ENCODE data around the gene FSHR. TPM values are rescaled to one million over a fixed set of nuclear protein-coding genes. Genes with fewer than 3 reads are reported as not detected.

FSHR gene
- total and polyA plus RNA-seq, 8 donors, result not detected

DNA sequence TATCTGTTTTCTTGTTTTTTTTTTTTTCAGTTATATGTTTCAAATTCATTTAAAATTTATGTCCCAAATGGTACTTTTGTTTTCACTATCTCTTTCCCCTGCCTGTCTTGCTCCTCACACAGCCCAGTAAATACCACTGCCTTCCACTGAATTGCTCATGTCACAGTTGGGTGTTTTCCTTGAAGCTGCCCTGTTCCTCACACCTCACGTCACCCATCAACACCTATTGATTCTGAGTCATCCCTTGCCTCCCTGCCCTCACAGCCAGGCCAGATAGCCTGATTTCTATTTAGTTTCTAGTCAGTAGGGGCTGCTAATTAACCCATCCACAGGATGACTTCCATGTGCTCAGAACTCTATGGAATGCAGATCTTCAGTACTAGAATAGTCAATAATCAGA is 25.3 kb downstream of the FSHR start:
- Histone ChIP-seq H3K27ac (no peak overlapping the region), H3K4me3 (no peak overlapping the region), H3K36me3 (no peaks in the 10 kb centered on the region), H3K4me1 (no peaks in the 10 kb centered on the region), H3K9me3 (no peaks in the 10 kb centered on the region), H3K27me3 (no peaks in the 10 kb centered on the region)
- WGBS, 2 donors, result 27 to 49% methylated on average over 1 of the region's 1 CpG
- FAIRE-seq (no peak), DNase-seq (no peak), ATAC-seq (no peak)
- intact Hi-C loops (cut with DNase I), result no loop called here
- TF ChIP-seq, protein P1, sequence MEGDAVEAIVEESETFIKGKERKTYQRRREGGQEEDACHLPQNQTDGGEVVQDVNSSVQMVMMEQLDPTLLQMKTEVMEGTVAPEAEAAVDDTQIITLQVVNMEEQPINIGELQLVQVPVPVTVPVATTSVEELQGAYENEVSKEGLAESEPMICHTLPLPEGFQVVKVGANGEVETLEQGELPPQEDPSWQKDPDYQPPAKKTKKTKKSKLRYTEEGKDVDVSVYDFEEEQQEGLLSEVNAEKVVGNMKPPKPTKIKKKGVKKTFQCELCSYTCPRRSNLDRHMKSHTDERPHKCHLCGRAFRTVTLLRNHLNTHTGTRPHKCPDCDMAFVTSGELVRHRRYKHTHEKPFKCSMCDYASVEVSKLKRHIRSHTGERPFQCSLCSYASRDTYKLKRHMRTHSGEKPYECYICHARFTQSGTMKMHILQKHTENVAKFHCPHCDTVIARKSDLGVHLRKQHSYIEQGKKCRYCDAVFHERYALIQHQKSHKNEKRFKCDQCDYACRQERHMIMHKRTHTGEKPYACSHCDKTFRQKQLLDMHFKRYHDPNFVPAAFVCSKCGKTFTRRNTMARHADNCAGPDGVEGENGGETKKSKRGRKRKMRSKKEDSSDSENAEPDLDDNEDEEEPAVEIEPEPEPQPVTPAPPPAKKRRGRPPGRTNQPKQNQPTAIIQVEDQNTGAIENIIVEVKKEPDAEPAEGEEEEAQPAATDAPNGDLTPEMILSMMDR (IDR thresholded peaks at IDR 0.05), result no peak

DNA sequence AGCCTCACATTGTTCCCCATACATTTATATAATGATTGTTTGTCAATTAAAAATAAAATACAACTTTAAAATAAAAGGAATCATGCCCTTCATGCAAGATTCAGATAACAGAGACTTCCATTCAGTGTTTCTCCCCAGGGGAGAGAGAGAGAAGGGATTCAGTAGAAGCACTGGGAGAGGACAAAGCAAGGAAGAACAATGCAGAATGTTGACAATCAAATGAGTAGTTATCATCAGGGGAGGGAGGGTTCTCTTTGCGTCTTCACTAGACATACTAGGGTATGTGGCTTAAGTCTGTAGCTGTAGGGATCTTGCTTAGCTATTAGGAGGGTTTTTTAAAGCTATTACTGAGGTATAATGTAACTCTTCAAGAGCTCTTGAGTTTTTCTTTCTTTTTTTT is 30.7 kb downstream of the FSHR start:
- Histone ChIP-seq H3K27me3 (no peaks in the 10 kb centered on the region), H3K9me3 (no peaks in the 10 kb centered on the region), H3K4me3 (no peak overlapping the region), H3K27ac (no peak overlapping the region), H3K36me3 (no peaks in the 10 kb centered on the region), H3K4me1 (no peaks in the 10 kb centered on the region)
- ATAC-seq, result no peak
- intact Hi-C loops (cut with DNase I), result no loop called here
- no peak for DNase-seq
- TF ChIP-seq, protein P1 (IDR thresholded peaks at IDR 0.05), result no peak
- WGBS, 2 donors, result 0% methylated on average over 1 of the region's 1 CpG
- FAIRE-seq, result no peak

DNA sequence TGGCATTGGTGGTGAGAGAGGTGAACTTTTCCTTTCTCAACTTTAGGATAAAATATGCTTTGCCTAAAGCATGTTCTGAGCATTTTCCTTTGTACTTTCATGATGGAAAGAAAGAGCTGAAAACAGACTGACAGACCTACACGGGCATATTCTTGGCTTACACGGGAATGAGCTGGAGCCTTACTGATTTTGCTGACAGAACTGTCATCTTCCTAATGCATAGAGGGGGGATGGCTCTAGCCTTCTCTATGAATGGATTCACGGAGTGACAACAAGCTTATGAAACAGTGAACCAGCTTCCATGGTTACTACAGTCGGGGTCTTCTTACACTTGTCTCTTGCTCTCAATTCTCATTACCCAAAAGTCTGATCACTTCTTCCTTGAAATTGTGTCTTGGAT is 32.2 kb downstream of the FSHR start:
- intact Hi-C loops (cut with DNase I), result no loop called here
- FAIRE-seq (no peak), DNase-seq (no peak), ATAC-seq (no peak)
- no peaks in the 10 kb centered on the region for H3K9me3 ChIP-seq
- H3K27ac ChIP-seq, result no peak overlapping the region
- no peaks in the 10 kb centered on the region for H3K4me1 ChIP-seq
- H3K27me3 ChIP-seq, result no peaks in the 10 kb centered on the region
- no peaks in the 10 kb centered on the region for H3K36me3 ChIP-seq
- no peak overlapping the region for H3K4me3 ChIP-seq
- TF ChIP-seq, protein P1 (IDR thresholded peaks at IDR 0.05), result no peak
- 53 to 55% methylated on average over 4 of the region's 4 CpGs for WGBS, 2 donors

DNA sequence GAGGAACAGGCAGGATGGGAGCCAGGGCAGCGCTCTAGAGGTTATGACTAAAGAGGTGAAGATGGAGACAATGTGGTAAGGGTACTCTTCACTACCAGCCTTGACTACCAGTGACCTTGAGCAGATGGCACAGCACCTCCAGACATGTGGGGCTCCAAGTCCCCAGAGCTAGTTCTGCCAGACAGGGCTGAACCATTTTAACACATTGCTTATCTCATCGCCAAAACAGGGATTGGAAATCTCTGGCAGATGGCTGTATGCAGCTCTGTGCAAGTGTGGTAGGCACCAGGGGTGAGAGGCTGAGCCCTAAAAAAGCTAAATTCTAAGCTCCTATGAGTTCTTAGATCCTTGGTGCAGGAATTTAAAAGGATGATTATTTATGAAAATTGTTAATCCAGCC is 41.3 kb downstream of the FSHR start:
- FAIRE-seq (no peak), ATAC-seq (no peak), DNase-seq (no peak)
- Histone ChIP-seq H3K27ac (no peak overlapping the region), H3K36me3 (no peaks in the 10 kb centered on the region), H3K9me3 (no peaks in the 10 kb centered on the region), H3K4me3 (no peak overlapping the region), H3K4me1 (no peaks in the 10 kb centered on the region), H3K27me3 (no peaks in the 10 kb centered on the region)
- TF ChIP-seq, protein P1 (IDR thresholded peaks at IDR 0.05), result no peak
- WGBS, 2 donors, result 89 to 97% methylated on average over 2 of the region's 2 CpGs
- intact Hi-C loops (cut with DNase I), result no loop called here

DNA sequence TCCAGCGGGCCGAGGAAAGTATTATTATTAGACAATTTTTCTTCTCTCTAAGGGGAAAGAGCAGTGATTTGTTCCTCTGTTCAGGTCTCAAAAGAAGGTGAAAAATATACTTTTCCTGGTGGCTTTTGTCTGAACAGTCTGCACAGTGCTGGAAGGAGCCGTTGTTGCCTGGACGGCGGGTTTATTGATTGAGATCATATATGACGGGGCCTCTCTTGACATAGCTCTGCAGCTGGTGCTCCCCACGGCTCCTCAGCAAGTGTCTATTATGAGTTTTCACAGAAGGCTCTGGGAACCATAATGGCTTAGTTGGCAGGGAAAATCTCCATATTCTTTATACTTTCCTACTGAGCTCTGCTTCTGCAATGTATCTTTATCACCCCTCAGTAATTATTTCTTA is 42.9 kb downstream of the FSHR start:
- ATAC-seq, result no peak
- 28% methylated on average over 7 of the region's 7 CpGs for WGBS, 2 donors
- DNase-seq, result no peak

More for the DNA sequence above, 42.9 kb downstream of the FSHR start:
- H3K4me3 ChIP-seq, result no peak overlapping the region
- no peaks in the 10 kb centered on the region for H3K36me3 ChIP-seq
- H3K9me3 ChIP-seq, result no peaks in the 10 kb centered on the region
- H3K4me1 ChIP-seq, result no peaks in the 10 kb centered on the region
- H3K27ac ChIP-seq, result no peak overlapping the region
- TF ChIP-seq, protein P1 (IDR thresholded peaks at IDR 0.05), result no peak
- no peak for FAIRE-seq
- intact Hi-C loops (cut with DNase I), result no loop called here
- H3K27me3 ChIP-seq, result no peaks in the 10 kb centered on the region

All from pancreas (tissue), 10 donors.